ENCODE results near the gene POLR2J2. TPM values are rescaled to one million over a fixed set of nuclear protein-coding genes. Genes with fewer than 3 reads are reported as not detected.
"Not testable (repeated sequence)": the region's sequence is repeated elsewhere in the genome, so short reads cannot be mapped to it uniquely, and the experiment has no call there.

POLR2J2 gene
- total RNA-seq, 1 donor from 2014 or later: not detected

- H3K36me3 ChIP-seq; H3K27me3 ChIP-seq; H3K4me3 ChIP-seq; H3K27ac ChIP-seq; intact Hi-C loops (cut with DNase I); H3K9me3 ChIP-seq; H3K4me1 ChIP-seq: not testable (repeated sequence)
- DNase-seq (ENCODE audit: low spot score in 2 of 2): peak in 1 of 2 donors; percentile 43
Measured at GRCh38 chr7:102638848-102639247, 32.6 kb downstream of the POLR2J2 start.

- H3K9me3 ChIP-seq; H3K27me3 ChIP-seq; DNase-seq (ENCODE audit: low spot score in 2 of 2); intact Hi-C loops (cut with DNase I); H3K4me1 ChIP-seq; H3K36me3 ChIP-seq; H3K27ac ChIP-seq; H3K4me3 ChIP-seq: not testable (repeated sequence)
Measured at GRCh38 chr7:102636956-102637355, 34.5 kb downstream of the POLR2J2 start.

GRCh38 chr7:102635354-102635753 is 36.1 kb downstream of the POLR2J2 start:
- not testable (repeated sequence) for H3K27ac ChIP-seq

GRCh38 chr7:102634299-102634698 is 37.2 kb downstream of the POLR2J2 start:
- intact Hi-C loops (cut with DNase I); H3K36me3 ChIP-seq; H3K27ac ChIP-seq; DNase-seq (ENCODE audit: low spot score in 2 of 2); H3K9me3 ChIP-seq; H3K4me1 ChIP-seq; H3K4me3 ChIP-seq; H3K27me3 ChIP-seq: not testable (repeated sequence)

More at GRCh38 chr7:102635354-102635753, 36.1 kb downstream of the POLR2J2 start:
- H3K36me3 ChIP-seq; H3K9me3 ChIP-seq; intact Hi-C loops (cut with DNase I); H3K27me3 ChIP-seq; H3K4me3 ChIP-seq; H3K4me1 ChIP-seq; DNase-seq (ENCODE audit: low spot score in 2 of 2): not testable (repeated sequence)

- H3K27ac ChIP-seq; H3K27me3 ChIP-seq; H3K4me3 ChIP-seq; H3K4me1 ChIP-seq; intact Hi-C loops (cut with DNase I); H3K9me3 ChIP-seq; H3K36me3 ChIP-seq: not testable (repeated sequence)
- peak in 1 of 2 donors; percentile 53 for DNase-seq (ENCODE audit: low spot score in 2 of 2)
Measured at GRCh38 chr7:102630622-102631021, 40.8 kb downstream of the POLR2J2 start.

GRCh38 chr7:102627271-102627904 is 44.1 kb downstream of the POLR2J2 start:
- H3K9me3 ChIP-seq; H3K27ac ChIP-seq; intact Hi-C loops (cut with DNase I); H3K4me3 ChIP-seq; DNase-seq (ENCODE audit: low spot score in 2 of 2); H3K27me3 ChIP-seq; H3K36me3 ChIP-seq; H3K4me1 ChIP-seq: not testable (repeated sequence)

- H3K27me3 ChIP-seq; DNase-seq (ENCODE audit: low spot score in 2 of 2); H3K36me3 ChIP-seq; H3K4me3 ChIP-seq; H3K27ac ChIP-seq; H3K4me1 ChIP-seq; intact Hi-C loops (cut with DNase I); H3K9me3 ChIP-seq: not testable (repeated sequence)
Measured at GRCh38 chr7:102618122-102618521, 53.3 kb downstream of the POLR2J2 start.

- H3K9me3 ChIP-seq; H3K27me3 ChIP-seq; H3K36me3 ChIP-seq; intact Hi-C loops (cut with DNase I); H3K4me1 ChIP-seq: not testable (repeated sequence)
- Histone ChIP-seq H3K4me3 (peak within 1 kb of the TSS; percentile 51 to 62), H3K27ac (peak within 1 kb of the TSS in 1 of 2 donors; percentile 63)
- peak; percentile 12 to 65 for DNase-seq (ENCODE audit: low spot score in 2 of 2)
Measured at GRCh38 chr7:102616507-102617125, 54.8 kb downstream of the POLR2J2 start, which contains the start of gene RASA4. RASA4 (minus strand) TSS chr7:102616756; CDS start chr7:102616689, 67 bp downstream.

Other genes with a start within 250 kb of the POLR2J2 start
- gene ORAI2, start 238.1 kb downstream of the POLR2J2 start, total RNA-seq: 45.1 TPM
- gene ALKBH4, start 206.8 kb downstream of the POLR2J2 start, total RNA-seq: 26.4 TPM
- 24.4 TPM for gene LRWD1, start 206.7 kb downstream of the POLR2J2 start, total RNA-seq
- gene POLR2J, start 192.7 kb downstream of the POLR2J2 start, total RNA-seq: 40.8 TPM
- 143 TPM for gene RASA4B, start 153.9 kb downstream of the POLR2J2 start, total RNA-seq
- gene UPK3BL2, start 128.0 kb downstream of the POLR2J2 start, total RNA-seq: 43.5 TPM
- gene SPDYE2, start 120.4 kb downstream of the POLR2J2 start, total RNA-seq: not detected
- gene POLR2J3, start 99.1 kb downstream of the POLR2J2 start, total RNA-seq: 1.5 TPM
- 815 TPM for gene RASA4, start 54.9 kb downstream of the POLR2J2 start, total RNA-seq
- gene UPK3BL1, start 28.9 kb downstream of the POLR2J2 start, total RNA-seq: 28.5 TPM
- not detected for gene SPDYE2B, start 21.3 kb downstream of the POLR2J2 start, total RNA-seq
- gene FAM185A, start 77.3 kb upstream of the POLR2J2 start, total RNA-seq: 28.9 TPM
- 10.5 TPM for gene LRRC17, start 241.3 kb upstream of the POLR2J2 start, total RNA-seq